Measurements from ENCODE around the gene TRAF2.
A peak's percentile ranks its signal among the peaks of the same experiment; 100 is the strongest.
"Not testable (repeated sequence)": the region's sequence is repeated elsewhere in the genome, so short reads cannot be mapped to it uniquely, and the experiment has no call there.

- peak in 1 of 2 donors; percentile 46 for TF ChIP-seq CTCF (conservative IDR thresholded peaks at IDR 0.05 in 1 of 2, IDR thresholded peaks at IDR 0.05 in 1 of 2; ENCODE audit: extremely low read depth in 1 of 2, insufficient read depth in 1 of 2, low read depth in 1 of 2, low read length in 2 of 2)
- TF ChIP-seq EZH2 (IDR thresholded peaks at IDR 0.05; ENCODE audit: borderline replicate concordance, low read length): not testable (repeated sequence)
These were observed 42.2 kb upstream of the TRAF2 start for GRCh38 chr9:136843801-136844740.
